ENCODE data around the gene COL9A3.

The COL9A3 gene

DNA sequence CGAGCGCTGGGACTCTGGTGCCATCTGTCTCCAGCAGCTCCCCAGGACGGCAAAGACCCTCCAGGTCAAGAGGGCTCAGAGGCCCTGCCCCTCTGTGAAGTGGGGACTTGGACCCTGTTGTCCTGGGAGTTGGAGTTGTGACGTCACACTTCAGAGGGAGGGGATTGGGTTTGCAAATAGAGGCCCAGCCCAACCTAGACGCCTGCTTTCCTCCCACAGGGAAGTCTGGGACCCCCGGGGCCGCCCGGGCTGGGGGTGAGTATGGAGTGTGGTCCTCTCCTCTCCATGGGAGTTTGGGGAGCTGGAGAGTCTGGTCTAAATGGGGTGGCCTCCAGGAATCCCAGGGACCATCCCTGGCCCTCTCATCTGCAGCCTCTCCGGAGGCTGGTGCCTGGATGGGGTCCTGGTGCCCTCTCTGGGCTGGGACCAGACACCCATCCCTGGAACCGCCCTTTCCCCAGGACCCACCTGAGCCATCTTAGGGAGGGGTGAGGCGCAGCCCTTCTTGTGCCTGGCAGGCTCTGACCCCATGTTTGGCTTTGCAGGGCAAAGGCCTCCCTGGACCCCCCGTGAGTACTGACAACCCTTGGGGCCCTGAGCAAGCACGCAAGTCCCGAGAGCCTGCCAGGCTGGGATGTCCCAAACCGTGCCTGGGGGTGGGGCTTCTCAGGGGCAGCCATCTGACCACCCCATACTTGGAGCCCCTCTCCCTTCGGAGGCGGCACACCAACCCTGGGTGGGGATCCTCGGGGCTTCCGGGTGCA is 4.3 kb downstream of the COL9A3 start:
- in situ Hi-C loops (cut with MboI; ENCODE audit: low sequenced_read_pairs): no loop called here

DNA sequence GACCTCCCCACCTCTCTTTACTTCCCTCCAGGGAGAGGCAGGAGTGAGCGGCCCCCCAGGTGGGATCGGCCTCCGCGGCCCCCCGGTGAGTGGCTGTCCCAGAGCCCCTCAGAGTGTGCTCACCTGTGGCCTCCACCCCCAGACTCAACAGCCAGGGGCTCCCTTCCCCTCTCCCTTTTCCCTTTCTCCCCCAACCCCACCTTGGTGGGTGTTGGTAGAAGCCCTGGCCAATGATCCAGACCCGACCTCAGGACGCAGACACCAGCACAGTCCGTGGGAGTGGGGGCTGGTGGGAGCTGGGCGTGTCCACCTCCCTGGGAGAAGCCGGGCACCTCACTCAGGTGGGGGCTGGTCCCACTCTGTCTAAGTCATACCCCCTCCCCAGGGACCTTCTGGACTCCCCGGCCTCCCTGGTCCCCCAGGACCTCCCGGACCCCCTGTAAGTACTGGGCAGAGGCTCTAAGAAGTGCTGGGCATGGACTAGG is 4.9 kb downstream of the COL9A3 start:
- in situ Hi-C loops (cut with MboI; ENCODE audit: low sequenced_read_pairs): no loop called here

GRCh38 chr20:62822239-62822787 is 5.5 kb downstream of the COL9A3 start:
- in situ Hi-C loops (cut with MboI; ENCODE audit: low sequenced_read_pairs): no loop called here

DNA sequence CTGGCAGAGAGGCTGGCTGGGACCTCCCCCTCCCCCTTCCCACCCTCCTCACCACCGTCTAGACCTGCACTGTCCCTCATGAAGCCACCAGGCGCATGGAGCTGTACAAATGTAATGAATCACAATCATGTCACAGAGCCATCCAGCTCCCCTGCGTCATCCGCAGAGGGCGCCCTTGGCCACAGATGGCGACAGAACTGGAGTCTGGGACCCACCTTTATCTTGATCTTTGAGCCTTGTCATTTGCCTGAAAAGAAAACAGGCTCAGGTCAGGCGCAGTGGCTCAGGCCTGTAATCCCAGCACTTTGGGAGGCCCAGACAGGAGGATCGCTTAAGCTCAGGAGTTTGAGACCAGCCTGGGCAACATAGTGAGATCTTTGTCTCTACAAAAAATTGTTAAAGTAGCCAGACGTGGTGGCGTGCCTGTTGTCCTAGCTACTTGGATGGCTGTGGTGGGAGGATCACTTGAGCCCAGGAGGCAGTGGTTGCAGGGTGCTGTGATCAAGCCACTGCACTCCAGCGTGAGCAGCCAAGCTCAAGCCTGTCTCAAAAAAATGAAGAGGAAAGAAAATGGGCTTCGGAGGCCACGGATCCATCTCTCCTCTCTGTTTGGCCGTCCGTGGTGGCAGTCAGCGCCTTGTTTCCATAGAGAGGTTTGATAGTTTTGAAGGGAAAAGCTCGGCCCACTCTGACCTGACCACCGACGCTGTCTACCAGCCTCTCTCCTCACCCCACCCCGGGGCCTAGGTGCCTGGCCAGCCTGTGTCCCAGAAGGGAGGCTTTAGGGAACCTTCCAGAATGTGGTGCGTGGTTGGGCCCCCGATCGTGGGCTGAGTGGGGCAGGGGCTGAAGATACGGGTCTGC is 6.2 kb downstream of the COL9A3 start:
- in situ Hi-C loops (cut with MboI; ENCODE audit: low sequenced_read_pairs): no loop called here

DNA sequence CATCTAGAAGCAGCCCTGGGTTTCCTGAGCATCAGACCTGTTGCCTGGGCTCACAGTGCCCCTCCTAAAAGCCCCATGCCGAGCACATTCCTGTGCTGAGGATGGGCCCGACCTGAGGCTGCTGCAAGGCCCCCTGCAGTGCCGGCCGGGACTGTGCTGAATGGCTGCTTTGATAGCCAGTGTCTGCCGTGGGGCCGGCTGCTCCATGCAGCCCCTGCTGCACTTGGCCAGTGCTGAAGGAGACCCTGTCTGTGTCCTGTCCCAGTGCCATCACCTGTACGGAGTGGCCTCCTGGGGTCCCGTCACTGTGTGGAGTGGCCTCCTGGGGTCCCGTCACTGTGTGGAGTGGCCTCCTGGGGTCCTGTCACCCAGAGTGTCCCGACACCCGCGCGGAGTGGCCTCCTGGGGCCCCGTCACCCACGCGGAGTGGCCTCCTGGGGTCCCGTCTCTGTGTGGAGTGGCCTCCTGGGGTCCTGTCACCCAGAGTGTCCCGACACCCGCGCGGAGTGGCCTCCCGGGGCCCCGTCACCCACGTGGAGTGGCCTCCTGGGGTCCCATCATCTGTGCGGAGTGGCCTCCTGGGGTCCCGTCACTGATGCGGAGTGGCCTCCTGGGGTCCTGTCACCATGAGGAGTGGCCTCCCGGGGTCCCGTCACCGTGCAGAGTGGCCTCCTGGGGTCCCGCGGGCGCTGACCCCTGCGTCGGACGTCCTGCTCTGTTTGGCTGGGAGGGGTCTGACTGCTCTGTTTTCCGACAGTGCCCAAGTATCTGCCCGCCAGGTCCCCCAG is 7.0 kb downstream of the COL9A3 start:
- in situ Hi-C loops (cut with MboI; ENCODE audit: low sequenced_read_pairs): no loop called here

- in situ Hi-C loops (cut with MboI; ENCODE audit: low sequenced_read_pairs): no loop called here
These were observed 7.9 kb downstream of the COL9A3 start for GRCh38 chr20:62824476-62825332.

DNA sequence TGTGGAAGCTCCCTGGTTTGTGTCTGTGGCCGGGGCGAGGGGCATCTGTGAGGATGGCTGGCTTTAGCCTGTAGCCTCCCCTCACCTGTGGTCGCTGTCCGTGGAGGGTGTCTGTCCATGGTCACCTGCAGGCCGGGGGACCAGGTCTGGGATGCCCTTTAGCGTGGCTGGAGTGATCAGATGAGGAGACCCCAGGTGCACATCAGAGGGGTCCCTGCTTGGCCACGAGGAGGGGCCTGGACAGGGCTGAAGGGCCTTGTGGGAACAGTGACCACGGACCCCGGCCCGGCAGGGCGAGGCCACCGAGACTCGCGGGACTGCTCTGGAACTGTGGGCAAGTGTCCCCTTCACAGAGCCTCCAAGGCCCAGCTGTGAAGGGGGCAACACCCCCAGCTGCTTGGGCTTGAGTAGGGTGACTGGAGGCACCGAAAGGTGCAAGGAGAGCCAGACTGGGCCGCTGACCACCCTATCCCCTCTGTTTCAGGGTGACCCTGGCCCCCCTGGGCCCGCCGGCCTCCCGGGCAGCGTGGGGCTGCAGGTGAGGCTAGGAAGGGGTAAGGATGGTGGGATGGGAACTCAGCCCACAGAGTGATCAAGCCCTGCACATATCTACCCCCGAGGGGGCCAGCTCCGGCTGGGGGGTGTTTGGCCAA is 8.6 kb downstream of the COL9A3 start:
- in situ Hi-C loops (cut with MboI; ENCODE audit: low sequenced_read_pairs): no loop called here

DNA sequence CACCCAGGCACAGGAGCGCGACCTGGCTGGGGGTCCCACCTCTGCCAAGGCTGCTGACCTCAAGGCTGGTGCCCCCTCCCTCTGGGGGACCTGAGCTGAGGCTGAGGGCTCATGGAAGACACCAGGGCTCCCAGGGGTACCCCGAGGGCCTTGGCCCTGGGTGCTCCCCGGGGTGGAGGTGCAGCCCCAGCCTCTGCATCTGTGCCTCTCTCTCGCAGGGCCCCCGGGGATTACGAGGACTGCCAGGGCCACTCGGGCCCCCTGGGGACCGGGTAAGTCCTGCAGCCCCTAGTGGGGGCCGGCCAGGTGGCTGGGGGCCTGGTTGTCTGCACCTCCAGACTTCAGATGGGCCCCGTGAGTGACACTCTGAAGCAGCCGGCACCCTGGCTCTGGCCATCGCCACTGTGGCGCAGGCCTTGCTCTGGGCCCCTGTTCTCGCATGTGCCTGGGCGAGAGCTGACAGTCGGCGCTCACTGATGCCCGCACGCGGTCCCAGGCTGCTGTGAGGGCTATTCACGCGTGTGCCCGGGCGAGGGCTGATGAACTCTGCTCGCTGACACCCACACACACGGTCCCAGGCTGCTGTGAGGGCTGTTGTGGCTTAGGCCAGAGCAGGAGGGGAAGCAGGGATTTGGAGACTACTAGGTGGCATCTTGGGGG is 9.3 kb downstream of the COL9A3 start:
- in situ Hi-C loops (cut with MboI; ENCODE audit: low sequenced_read_pairs): no loop called here

GRCh38 chr20:62826646-62827310 is 9.9 kb downstream of the COL9A3 start:
- in situ Hi-C loops (cut with MboI; ENCODE audit: low sequenced_read_pairs): no loop called here

DNA sequence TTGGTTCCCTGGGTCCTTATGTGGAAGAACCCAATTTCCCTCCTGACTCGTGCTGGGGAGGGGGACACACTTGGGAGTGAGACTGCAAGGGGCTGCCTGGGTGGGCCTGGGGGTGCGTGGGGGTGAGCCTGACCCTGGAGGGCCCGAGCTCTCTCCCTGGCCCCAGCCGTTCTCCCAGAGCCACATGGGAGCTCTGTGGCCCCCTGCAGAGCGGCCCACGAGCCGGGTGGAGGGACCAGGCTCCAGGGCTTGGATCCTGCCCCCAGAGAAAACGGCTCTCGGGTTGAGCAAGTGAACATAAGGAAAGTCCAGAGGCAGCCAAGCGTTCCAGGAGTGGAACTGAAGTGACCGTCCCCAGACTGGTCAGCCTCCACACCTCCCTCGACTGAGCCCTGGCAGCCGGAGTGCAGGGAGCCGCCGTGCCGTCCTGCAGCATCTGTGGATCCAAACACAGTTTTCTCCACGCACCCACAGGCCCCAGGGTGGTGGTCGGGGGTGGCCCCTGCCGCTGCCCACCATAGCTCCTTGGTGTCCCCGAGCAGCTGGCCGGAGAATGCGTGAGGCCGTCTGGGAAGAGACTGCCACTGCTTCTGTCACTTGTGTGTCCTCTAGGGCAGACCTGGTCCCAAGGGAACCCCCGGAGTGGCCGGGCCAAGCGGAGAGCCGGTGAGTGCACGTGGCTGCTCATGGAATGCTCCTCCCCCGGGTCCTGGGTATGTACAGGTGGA is 10.6 kb downstream of the COL9A3 start:
- in situ Hi-C loops (cut with MboI; ENCODE audit: low sequenced_read_pairs): no loop called here

- in situ Hi-C loops (cut with MboI; ENCODE audit: low sequenced_read_pairs): no loop called here
These were observed 11.2 kb downstream of the COL9A3 start for GRCh38 chr20:62828051-62828450.

GRCh38 chr20:62828511-62829230 is 11.8 kb downstream of the COL9A3 start:
- in situ Hi-C loops (cut with MboI; ENCODE audit: low sequenced_read_pairs): no loop called here

DNA sequence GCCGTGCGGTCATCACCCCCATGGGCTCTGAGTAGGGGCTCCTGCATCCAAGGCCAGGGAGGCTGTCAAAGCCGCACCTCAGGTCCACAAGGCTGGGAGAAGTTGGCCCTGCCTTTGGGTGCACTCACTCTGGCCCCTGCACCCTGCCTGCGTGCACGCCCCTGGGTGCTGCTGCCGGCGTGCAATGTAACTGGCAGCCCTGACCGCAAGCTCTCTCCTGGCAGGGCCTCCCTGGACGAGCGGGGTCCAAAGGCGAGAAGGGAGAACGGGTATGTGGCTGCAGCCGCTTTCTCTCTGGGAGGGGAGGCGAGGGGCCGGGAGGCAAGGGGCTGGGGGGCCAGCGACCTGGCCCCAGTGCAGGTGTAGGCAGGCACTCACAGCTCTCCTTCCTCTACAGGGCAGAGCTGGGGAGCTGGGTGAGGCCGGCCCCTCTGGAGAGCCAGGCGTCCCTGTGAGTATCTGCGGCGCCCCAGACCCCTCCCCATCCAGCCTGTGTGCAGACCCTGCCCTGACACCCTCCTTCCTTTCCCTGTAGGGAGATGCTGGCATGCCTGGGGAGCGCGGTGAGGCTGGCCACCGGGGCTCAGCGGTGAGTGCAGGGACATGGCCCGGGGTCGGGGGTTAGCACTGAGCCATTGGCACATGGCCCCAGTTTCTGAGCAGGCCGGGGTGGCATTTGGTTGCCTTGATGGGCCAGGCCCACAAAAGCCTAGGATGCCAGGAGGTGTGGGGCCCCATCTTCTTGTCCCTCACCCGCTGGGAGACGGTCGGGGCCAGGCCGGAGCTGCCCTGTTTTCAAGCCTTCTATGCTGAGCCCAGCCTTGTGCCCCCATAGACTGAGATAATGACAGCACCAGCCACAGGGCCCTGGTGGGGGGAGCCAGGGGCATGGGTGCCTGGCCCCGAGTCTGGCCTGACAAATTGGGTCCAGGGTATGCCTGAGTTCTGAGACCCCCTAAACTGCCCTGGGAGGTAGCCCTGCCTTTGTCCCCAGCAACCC is 12.7 kb downstream of the COL9A3 start:
- in situ Hi-C loops (cut with MboI; ENCODE audit: low sequenced_read_pairs): no loop called here

DNA sequence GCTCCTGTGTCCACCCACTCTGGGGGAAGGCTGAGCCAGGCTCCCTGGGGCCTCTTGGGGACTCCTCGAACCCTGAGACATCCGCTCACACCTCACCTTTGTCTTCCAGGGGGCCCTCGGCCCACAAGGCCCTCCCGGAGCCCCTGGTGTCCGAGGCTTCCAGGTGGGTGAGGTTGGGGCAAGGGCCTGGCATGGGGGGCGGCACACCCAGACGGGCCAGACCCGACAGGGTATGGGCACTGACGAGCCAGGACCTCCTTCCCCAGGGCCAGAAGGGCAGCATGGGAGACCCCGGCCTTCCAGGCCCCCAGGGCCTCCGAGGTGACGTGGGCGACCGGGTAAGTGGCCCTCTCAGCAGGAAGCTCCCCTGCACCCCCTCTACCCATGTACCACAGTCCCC is 13.4 kb downstream of the COL9A3 start:
- in situ Hi-C loops (cut with MboI; ENCODE audit: low sequenced_read_pairs): no loop called here

GRCh38 chr20:62830821-62831220 is 14.0 kb downstream of the COL9A3 start:
- in situ Hi-C loops (cut with MboI; ENCODE audit: low sequenced_read_pairs): no loop called here

DNA sequence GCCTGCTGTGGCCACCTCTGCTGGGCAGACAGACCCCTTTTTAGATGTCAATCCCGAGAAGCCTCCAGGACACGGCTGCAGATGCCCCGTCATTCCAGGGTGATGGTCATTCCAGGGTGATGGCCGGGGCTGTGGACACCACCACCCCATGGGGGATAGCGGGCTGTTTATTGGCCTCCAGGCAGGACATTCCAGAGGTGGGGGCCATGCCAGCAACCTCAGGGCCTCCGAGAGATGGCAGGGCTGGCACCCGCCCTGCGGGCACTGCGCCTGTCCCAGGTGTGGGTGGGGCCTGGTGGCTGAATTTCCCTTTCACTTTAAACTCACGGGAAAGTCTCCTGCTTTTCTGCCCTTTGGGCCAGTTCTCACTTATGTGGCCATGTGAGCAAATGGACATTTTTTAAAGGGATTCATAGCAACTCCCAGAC is 14.5 kb downstream of the COL9A3 start:
- in situ Hi-C loops (cut with MboI; ENCODE audit: low sequenced_read_pairs): no loop called here
